GM18517 (cell line): ENCODE data around the gene GCNT2.
A peak's percentile ranks its signal among the peaks of the same experiment; 100 is the strongest.
"Not testable (repeated sequence)": the region's sequence is repeated elsewhere in the genome, so short reads cannot be mapped to it uniquely, and the experiment has no call there.

Source experiments
- ATAC-seq: cut with Tn5 transposase; IDR thresholded peaks from one replicate; pipeline ENCODE4 v1.9.1; 2021; ENCODE audit warnings: mild to moderate bottlenecking, moderate library complexity; ENCODE audit not compliant: unreplicated experiment

GCNT2 gene

DNA sequence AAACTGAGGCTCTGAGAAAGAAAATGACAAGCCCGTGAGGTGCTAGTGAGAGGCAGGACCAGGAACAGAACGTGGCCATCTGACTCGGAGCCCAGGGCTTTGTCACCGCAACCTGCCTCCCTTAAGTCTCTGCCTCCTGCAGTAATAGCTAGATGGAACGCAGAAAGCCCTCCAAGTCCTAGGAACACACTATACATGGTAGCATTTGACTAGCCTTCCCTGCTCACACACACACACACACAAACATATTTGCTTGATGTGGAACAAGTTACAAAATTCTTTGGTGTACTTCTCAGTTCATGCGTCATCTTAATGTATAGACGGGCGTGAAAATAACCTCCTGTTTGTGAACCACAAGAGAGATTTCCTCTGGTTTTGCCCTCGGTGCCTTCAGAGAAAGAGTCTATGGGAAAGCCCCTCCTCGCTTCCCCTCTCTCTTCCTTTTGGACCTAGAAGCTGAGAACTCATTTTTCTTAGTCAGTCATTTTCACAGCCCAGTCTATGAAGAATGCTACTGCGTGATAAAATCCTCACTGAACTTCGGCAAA is 134.4 kb downstream of the GCNT2 start:
- no peak for ATAC-seq

- ATAC-seq = no peak
Measured at GRCh38 chr6:10658910-10659698, 138.0 kb downstream of the GCNT2 start.

DNA sequence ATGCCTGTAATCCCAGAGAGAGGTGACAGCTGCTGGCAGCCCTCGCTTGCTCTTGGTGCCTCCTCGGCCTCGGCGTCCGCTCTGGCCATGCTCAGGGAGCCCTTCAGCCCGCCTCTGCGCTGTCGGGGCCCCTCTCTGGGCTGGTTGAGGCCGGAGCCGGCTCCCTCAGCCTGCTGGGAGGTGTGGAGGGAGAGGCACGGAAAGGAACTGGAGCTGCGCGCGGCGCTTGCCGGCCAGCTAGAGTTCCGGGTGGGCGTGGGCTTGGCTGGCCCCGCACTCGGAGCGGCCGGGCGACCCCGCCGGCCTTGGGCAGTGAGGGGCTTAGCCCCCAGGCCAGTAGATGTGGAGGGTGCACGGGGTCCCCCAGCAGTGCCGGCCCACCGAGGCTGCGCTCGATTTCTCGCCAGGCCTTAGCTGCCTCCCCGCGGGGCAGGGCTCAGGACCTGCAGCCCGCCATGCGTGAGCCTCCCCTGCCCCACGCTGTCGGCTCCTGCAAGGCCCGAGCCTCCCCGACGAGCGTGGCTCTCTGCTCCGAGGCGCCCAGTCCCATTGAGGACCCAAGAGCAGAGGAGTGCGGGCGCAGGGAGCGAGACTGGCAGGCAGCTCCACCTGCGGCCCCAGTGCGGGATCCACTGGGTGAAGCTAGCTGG is 138.7 kb downstream of the GCNT2 start:
- peak; percentile 63 for ATAC-seq

DNA sequence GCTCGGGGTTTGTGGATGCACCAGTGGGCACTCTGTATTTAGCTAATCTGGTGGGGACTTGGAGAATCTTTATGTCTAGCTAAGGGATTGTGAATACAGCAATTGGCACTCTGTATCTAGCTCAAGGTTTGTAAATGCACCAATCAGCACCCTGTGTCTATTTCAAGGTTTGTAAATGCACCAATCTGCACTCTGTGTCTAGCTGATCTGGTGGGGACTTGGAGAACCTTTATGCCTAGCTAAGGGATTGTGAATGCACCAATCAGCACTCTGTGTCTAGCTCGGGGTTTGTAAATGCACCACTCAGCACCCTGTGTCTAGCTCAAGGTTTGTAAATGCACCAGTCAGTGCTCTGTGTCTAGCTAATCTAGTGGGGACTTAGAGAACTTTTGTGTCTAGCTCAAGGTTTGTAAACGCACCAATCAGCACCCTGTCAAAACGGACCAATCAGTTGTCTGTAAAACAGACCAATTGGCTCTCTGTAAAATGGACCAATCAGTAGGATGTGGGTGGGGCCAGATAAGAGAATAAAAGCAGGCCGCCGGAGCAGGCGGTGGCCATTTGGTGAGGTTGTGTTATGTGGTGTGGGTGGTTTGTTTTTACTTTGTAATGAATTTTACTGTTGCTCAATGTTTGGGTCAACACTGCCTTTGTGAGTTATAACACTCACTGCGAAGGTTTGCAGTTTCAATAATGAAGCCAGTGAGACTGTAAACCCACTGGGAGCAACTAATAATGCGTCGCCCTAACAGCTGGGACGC is 139.5 kb downstream of the GCNT2 start:
- ATAC-seq = not testable (repeated sequence)

GRCh38 chr6:10662207-10662606 is 141.1 kb downstream of the GCNT2 start:
- ATAC-seq = no peak

GRCh38 chr6:10662742-10663141 is 141.6 kb downstream of the GCNT2 start:
- no peak for ATAC-seq

DNA sequence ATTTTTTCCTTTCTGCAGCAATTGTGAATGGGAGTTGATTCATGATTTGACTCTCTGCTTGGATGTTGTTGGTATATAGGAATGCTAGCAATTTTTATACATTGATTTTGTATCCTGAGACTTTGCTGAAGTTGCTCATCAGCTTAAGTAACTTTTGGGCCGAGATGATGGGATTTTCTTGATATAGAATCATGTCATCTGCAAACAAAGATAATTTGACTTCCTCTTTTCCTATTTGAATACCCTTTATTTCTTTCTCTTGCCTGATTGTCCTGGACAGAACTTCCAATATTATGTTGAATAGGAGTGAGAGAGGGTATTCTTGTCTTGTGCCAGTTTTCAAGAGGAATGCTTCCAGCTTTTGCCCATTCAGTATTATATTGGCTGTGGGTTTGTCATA is 144.4 kb downstream of the GCNT2 start:
- not testable (repeated sequence) for ATAC-seq

DNA sequence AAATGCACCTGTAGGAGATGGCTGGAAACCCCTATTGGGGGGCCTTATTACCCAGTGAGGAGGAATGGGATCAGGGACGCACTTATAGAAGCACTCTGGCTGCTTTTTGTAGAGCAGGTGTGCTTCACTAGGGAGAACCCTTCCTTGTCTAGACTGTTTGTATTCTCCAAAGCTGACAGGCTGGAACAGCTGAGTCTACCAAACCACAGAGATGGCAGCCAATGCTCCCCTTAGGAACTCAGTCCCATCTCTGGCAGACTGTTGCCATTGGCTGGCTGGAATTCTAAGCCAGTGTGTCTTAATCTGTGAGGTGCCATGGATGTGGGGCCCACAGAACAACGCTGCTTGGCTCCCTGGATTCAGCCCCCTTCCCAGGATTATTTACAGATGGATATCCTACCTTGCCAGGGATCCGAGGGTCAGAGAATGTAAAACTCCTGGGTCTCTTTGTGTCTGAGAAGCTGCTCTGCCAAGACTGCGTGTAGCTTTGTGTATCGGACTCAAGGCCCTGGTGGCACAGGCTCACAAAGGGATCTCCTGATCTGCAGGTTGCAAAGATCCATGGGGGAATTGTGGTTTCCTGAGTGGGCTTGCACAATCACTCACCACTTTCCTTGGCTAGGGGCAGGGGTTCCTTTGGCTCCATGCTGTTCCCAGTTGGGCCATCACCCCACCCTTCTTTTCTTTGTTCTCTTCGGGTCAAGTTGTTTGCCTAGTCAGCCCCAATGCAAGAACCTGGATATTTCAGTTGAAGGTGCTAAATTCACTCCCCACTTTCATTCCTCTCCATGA is 147.2 kb downstream of the GCNT2 start:
- no peak for ATAC-seq

DNA sequence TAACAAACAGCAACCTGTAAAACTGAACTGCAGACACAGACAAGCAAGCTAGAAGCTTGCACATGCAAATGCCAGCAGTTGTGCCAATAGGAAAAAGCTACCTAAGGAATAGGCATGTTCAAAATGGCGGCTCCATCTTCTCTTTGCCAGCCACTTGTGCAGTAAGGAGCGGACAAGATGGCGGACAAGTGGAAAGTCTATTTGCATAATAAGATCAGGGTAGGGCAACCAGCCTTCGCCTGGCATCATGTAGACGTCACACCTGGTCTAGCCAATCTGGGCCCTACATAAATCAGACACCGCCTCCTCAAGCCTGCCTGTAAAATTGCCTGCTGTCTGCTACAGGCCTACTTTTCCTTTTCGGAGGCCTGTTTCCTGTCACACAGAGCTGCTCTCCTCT is 155.3 kb downstream of the GCNT2 start:
- ATAC-seq = no peak

GRCh38 chr6:10678456-10678855 is 157.3 kb downstream of the GCNT2 start:
- no peak for ATAC-seq
